ENCODE results near the gene GRIA4.

Gene GRIA4

GRCh38 chr11:105799728-105800462 lies 190.0 kb downstream of the GRIA4 start:
- no peak for DNase-seq

GRCh38 chr11:105802390-105802789 lies 192.5 kb downstream of the GRIA4 start:
- DNase-seq: no peak

- DNase-seq: no peak
Measured at GRCh38 chr11:105811242-105811641, 201.4 kb downstream of the GRIA4 start.

GRCh38 chr11:105821372-105821771 lies 211.5 kb downstream of the GRIA4 start:
- no peak for DNase-seq

- DNase-seq: no peak
Measured at GRCh38 chr11:105821781-105822180, 211.9 kb downstream of the GRIA4 start.

GRCh38 chr11:105823495-105824033 lies 213.7 kb downstream of the GRIA4 start:
- DNase-seq: no peak

GRCh38 chr11:105824457-105825013 lies 214.7 kb downstream of the GRIA4 start:
- no peak for DNase-seq

GRCh38 chr11:105825141-105825540 lies 215.3 kb downstream of the GRIA4 start:
- DNase-seq: no peak

GRCh38 chr11:105827906-105828305 lies 218.0 kb downstream of the GRIA4 start:
- no peak for DNase-seq

- no peak for DNase-seq
Measured at GRCh38 chr11:105829084-105829483, 219.2 kb downstream of the GRIA4 start.

GRCh38 chr11:105834461-105834860 lies 224.6 kb downstream of the GRIA4 start:
- DNase-seq: no peak

- DNase-seq: no peak
Measured at GRCh38 chr11:105838668-105839384, 229.0 kb downstream of the GRIA4 start.

- DNase-seq: no peak
Measured at GRCh38 chr11:105840391-105840790, 230.5 kb downstream of the GRIA4 start.

- DNase-seq: no peak
Measured at GRCh38 chr11:105852403-105852802, 242.5 kb downstream of the GRIA4 start.

- no peak for DNase-seq
Measured at GRCh38 chr11:105854269-105854668, 244.4 kb downstream of the GRIA4 start.

GRCh38 chr11:105856954-105857353 lies 247.1 kb downstream of the GRIA4 start:
- no peak for DNase-seq

GRCh38 chr11:105857728-105858127 lies 247.9 kb downstream of the GRIA4 start:
- no peak for DNase-seq

- DNase-seq: no peak
Measured at GRCh38 chr11:105858841-105859240, 249.0 kb downstream of the GRIA4 start.

GRCh38 chr11:105860105-105860504 lies 250.2 kb downstream of the GRIA4 start:
- DNase-seq: no peak

- no peak for DNase-seq
Measured at GRCh38 chr11:105861225-105861624, 251.4 kb downstream of the GRIA4 start.

GRCh38 chr11:105862736-105863367 lies 253.0 kb downstream of the GRIA4 start:
- DNase-seq: no peak

- no peak for DNase-seq
Measured at GRCh38 chr11:105863523-105863922, 253.7 kb downstream of the GRIA4 start.

- DNase-seq: no peak
Measured at GRCh38 chr11:105867742-105868141, 257.9 kb downstream of the GRIA4 start.

Data from DMS79 (cell line).